ENCODE results near the gene H2BK1.

The H2BK1 gene

DNA sequence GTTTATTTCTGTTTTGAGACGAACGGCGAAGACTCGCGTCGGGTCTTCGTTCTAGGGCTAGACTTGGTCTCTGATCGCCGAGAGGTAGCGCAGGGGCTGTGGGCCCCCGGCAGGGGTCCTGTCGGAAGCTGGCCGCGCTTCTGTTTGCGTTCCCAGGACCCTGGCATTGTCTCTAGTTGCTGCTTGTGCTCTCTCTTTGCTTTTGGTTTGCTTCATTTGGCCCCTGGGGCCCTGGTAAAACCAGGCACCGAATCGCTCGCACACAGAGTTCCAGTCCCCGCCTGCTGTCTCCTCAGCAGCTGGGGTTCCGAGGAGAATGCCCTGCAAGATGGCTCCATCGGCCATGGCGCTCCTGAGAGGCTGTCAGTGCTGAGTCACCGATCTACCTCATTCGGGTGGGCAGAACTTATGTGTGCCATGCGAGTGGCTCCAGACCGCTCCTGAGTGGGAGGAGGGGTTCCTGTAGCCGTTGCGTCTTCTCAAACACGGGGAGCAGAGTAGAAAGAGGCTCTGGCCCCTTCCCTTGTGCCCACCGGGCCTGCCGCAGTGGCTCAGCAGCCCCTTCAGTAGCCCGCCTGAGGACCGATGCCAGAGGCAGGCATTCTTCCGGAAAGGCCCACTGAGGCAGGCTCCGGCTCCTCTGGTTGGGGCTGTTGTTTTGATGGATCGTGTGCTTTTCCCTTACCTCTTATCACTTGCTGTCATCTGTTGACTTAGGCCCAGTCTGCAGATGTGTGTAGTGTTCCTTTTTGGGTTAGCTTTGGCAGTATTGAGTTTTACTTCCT is 22.8 kb upstream of the H2BK1 start:
- FAIRE-seq: no peak

DNA sequence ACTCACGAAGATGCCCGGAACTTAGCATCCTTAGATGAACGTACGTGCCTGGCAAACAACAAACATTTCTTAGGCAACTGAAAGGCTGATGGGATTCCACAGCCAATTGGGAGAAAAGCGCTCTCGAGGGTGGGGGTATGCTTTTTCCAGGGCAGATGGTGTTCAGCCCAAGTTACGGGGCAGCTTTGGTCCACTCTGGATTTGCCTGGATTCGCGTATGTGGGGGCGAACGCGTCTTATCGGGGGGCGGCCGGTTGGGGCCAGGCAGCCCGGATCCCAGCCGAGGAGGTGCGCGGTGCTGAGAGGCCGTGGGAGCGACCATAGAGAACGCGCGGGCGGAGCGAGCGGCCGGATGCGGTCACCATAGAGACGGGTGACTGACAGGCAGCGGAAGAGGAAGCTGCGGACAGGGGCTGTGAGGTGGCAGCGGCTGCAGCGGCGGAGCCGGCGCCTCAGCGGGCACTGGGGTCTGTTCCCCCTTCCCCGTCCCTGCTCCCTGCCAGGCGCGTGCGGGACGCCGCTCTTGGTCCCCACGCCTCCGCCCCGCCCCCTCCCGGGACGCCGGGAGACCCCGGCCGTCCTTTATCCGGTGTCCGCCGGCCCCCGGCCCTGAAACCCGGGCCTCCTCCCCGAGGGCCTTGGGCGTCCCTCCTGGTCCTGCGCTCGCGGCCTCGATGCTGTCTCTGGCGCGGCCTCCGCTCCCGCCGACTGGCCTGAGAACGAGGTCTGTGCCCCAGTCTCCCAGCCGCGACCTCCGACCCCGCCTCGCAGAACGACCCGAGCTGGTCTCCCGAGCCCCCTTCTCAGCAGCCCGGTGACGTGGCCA is 22.0 kb upstream of the H2BK1 start, which contains the start of gene CHPF2:
CHPF2 (plus strand) TSS at position 393 of the 826 bp plus-strand sequence. CDS start 1,529 bp downstream, outside the sequence.
- DNase-seq (ENCODE audit: low spot score): peak; percentile 72
- no peak for FAIRE-seq

More for the DNA sequence above, 22.8 kb upstream of the H2BK1 start:
- no peak for DNase-seq (ENCODE audit: low spot score)

DNA sequence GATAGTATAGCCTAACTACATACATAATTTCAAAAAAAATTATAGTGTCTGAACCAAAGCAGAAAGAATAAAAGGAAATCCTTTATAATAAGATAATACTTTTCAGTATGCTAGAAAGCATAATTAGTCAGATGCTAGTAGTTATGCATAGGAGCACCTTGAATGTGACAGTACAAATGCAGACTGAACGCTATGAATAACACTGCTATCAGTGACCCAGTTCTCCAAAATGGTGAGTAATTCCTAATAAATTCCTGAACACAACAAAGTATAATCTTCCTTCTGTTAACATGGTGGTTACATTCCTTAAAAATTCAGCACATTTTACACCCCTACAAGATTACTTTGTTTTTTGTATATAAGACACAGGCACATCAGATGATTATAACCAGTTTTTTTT is 20.8 kb upstream of the H2BK1 start:
- DNase-seq (ENCODE audit: low spot score) (no peak), FAIRE-seq (no peak)

DNA sequence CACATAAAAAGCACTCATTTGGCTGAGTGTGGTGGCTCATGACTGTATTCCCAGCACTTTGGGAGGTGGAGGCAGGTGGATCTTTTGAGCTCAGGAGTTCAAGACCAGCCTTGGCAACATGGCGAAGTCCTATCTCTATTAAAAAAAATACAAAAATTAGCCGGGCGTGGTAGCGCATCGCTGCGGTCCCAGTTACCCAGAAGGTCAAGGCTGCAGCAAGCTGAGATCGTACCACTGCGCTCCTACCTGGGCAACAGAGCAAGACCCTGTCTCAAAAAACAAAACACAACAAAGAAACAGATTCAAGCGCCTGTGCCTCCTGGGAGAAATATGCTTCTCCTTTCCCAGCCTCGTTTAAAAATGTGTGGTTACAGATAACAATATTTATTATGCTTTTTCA is 19.0 kb upstream of the H2BK1 start:
- DNase-seq (ENCODE audit: low spot score) (no peak), FAIRE-seq (no peak)

DNA sequence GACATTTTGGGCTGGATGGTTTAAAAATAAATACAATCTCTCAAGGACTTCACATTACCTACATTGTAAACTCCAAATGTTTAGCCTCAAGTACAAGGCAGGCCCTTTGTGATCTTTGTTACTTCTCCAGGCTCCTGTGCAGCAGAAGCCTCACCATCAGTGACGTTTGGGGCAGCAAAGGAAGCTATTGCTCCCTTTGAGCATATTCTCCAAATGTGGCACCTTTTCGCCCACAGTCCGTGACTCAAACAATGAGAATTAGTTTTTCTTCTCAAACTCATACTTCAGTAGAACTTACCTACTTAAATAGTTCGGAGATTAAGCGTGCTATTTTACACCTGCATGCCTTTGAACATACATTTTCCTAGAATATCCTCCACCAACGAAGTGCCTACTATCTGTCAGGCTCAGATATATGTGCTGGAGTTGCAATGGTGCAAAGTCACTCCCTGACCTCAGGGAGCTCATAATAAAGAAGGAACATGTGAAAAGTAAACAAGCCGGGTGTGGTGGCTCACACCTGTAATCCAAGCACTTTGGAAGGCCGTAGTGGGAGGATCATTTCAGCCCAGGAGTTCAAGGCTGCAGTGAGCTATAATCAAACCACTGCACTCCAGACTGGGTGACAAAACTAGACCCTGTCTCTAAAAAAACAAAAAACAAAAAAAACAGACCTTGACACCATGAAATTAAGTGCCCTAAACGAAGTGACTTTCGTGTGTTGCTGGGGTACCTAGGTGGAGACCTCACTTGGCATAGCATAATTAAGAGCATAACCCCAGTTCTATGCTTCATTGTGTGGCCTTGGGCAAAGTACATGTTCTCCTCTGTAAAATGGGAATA is 18.0 kb upstream of the H2BK1 start:
- FAIRE-seq (no peak), DNase-seq (ENCODE audit: low spot score) (no peak)

DNA sequence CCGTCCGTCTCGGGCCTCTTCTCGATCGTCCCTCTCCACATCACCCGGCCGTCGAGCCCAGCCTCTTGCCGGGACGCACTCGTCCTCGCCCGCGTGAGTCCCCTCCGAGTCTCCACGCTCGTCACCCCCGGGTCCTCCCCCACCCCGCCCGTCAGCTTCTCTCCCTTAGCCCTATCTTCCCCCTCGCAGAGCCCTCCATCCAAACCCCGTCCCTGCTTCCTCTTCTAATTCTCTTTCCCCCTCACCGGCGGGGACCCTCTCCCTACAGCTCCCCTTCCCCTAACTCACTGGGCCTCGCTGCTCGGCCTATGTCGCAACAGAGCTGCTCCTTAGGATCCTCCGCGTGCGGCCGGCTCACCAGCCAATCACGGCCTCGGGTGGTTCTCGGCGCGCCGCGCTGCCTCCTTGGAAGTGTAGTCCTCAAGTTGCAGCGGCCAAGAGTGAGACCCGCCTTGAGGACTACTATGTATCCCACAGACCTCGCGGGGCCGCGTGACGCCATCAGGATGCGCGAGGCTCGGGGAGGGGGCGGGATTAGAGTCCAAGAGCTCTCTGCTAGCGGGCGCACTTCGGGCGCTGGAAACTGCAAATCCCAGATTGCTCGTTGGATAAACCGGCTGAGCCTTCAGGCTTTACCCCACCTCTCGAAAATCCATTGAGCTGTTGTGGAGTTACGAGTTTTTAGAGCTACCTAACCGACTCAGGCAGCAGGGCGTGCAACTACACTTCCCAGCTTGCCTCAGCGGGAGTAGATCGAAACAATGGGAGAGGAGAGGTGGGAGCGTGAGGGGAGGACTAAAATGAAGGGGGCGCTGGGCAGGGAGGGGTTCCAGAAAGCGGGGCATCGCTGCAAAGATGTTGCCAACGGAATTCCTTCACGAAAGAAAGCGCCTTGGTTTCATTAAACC is 16.8 kb upstream of the H2BK1 start, which contains the start of gene ABCF2:
ABCF2 (minus strand) TSS at position 331 of the 908 bp plus-strand sequence. CDS start 747 bp downstream, outside the sequence.
- FAIRE-seq (no peak), DNase-seq (ENCODE audit: low spot score) (peak; percentile 85)

DNA sequence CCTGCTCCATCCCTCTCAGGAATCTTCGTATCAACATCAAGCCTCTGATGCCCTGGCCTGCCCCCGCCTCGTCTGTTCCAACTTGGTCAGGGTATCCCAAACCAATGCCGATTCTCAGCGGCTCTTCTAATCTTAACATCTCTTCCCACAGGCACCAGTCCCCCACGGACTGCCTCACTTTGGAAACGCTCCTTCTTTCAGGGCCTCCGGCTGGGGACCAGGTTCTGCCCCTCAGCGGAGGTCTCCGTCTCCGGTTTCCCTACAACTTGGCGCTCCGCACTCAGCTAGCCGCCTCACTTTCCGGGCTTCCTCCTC is 16.2 kb upstream of the H2BK1 start:
- no peak for FAIRE-seq
- no peak for DNase-seq (ENCODE audit: low spot score)

DNA sequence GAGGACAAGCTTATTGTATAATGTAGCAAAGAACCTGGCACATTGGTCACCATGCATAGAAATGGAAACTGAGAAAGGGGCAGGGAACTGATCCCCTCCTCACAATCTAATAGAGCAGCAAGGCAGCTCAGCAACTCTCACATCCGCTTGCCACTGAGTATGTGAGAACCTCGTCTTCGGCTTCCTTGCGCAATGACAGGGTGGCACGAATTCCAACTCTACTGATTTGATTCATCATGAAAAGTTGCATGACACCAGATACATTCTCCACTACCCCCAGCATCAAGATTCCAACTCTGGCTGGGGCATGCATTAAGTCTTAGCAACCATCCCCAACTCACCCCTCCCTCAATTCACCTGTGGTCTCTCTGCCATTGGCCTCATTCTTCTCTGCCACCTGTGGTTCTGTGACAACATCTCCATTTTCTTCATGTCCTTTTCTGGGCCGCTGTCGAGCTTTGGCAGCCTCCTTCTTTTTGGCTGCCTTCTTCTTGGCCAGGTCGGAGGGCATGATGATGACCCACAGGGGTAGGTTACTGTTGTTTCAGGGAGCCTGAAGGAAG is 15.7 kb upstream of the H2BK1 start:
- DNase-seq (ENCODE audit: low spot score) (no peak), FAIRE-seq (no peak)

DNA sequence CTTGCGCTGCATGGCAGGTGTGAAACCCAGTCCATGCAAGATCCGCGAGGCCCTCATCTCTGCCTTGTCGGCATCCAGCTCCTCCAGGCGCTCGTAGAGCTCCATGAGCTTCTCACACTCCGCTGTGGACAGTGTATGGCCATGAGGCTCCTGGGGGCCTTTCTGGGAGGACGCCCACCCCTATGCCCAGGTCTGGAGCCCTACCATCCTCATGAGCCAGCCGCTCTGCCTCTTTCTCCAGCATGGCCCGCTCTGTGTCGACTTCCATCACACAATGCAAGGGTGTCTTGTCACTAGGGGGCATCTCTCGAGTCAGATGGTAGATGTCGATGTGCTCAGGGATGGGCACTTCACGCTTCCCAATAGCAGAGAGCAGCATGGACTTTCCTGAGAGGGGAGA is 13.4 kb upstream of the H2BK1 start:
- no peak for DNase-seq (ENCODE audit: low spot score)
- FAIRE-seq: no peak

DNA sequence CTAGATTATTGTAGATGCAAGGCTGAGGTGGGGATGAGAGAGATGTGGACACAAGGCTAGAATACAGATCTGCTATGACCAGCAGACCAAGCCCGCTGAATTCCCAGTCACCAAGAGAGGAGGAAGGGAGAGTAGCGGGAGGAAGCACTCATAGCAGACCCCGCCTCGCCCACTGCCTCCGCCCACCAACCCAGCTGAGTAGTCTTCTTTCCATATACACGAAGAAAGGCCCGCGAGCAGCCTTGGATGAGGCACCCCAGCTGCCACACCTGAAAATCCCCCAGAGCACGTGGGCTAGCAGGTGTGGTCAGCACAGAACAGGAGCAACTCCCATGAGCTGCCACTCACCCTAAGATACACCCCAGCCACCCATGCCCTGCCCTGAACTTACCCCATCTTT is 7.9 kb upstream of the H2BK1 start:
- no peak for DNase-seq (ENCODE audit: low spot score)
- FAIRE-seq: no peak

DNA sequence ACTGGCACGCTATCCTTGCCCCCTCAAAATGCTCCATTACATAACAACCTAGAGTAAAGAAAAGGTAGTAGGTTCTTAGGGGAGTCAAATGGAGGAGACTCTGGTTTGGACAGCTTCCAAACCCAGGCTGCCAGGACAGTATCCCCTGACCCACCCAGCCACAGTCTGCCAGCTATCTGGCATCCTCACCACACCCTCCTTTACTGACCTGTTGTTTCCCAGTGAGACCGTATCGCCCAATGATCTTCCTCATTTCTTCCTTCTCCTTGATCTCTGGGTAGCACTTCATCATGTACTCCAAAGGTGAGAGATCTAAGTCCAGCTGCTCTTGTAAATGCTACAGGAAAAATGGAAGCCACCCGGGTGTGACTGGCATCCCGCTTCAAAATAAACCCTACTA is 5.1 kb upstream of the H2BK1 start:
- DNase-seq (ENCODE audit: low spot score) (no peak), FAIRE-seq (no peak)

DNA sequence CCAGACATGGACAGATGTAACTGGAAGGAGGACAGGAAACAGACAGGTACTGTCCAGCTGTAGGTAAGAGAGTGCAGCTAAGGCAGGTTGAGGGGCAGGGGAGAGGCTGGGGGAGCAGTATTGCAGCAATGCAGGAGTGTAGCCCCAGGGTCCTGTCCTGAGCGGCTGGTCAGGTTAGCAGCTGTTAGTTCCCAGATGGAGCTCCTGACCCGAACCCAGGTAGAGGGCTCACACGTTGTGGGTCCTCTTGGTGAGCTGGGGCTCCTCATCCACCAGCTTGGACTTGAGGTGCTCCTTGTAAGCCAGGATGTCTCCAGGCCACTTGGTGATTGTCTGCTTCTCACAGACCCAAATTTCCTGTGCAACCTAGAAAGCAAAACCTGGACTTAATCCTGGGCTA is 3.5 kb upstream of the H2BK1 start:
- FAIRE-seq (no peak), DNase-seq (ENCODE audit: low spot score) (no peak)

DNA sequence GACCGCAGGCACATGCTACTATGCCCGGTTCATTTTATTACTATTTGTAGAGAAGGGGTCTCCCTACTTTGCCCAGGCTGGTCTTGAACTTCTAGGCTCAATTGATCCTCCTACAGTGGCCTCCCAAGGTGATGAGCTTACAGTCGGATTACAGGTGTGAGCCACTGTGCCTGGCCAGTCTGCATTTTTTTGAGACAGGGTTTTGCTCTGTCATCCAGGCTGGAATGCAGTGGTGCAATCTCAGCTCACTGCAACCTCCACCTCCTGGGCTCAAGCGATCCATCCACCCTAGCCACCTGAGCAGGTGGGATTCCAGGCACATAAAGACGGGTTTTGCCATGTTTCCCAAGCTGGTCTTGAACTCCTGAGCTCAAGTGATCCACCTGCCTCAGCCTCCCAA is 2.3 kb upstream of the H2BK1 start:
- no peak for FAIRE-seq
- no peak for DNase-seq (ENCODE audit: low spot score)

DNA sequence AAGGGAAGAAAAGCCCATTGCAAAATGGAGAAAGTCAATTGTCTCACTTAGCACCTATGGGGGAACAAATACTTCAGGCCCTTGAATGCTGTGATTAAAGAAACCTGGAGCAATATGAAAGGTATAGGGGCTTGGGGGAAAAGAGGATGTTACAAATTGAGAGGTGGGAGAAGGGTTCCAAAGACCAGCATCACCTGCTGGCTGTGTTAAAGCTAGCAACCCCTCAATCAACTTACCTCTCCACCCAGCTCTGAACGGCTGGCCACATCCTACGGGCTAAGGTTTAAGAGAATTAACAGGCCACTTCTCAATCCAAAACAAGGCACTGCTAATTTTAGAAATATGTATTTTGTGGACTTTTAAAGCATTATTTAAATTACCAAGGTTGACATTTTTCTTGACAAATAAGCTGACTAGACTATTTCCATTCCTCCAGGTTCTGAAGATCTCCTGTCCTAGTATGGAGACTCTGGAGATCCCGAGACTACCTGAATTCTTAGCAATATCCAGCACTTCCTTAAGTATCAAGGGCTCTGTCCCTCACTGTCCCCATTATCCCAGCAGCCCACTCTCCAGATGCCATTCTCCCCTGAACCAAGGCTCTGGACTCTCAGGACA is 976 bp upstream of the H2BK1 start:
- FAIRE-seq (no peak), DNase-seq (ENCODE audit: low spot score) (no peak)

DNA sequence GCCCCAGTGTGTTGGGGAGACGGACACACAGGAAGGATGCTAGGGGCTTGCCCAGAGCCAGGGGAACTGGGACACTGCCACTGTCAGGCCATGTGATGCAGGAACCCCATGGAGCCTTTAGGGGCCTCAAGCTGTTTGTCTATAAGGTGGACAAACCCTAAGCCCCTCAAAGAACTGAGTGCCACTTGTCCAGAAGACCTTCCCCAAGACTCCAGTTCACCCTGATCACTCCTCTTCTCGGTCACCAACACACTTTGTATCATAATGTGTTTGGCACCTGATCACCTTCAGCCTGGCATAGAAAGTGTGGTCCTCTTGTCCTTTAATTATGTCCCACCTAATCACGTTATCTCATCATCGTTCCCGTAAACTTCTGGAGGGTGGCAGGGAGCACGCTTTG is 700 bp downstream of the H2BK1 start:
- DNase-seq (ENCODE audit: low spot score) (no peak), FAIRE-seq (no peak)

DNA sequence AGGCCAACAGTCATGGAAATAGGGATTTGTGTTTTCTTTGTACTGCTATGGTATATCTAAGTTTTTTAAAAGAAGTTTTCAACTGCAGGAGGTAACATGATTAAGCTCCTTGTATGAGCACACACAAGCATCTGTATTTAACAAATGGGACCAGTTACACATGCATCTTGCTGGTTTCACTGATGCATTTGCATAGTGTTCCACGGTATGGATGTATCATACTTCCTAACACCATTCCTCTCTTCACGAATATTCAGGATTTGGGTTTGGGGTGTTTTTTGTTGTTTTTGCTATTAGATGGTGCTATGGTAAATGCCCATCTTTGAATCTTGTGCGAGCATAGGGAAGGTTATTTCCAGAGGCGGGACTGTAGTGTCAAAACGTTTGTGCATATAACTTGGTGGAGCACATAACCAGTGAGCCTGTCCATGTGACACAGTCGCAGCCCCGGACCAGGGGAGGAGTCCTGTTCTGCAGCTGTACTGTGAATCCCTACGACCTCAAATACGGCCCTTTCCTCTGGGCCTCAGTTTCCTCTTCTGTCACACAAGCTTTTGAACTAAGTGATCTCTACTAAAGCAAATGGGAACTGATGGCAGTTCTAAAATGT is 1.9 kb downstream of the H2BK1 start:
- no peak for DNase-seq (ENCODE audit: low spot score)
- no peak for FAIRE-seq

DNA sequence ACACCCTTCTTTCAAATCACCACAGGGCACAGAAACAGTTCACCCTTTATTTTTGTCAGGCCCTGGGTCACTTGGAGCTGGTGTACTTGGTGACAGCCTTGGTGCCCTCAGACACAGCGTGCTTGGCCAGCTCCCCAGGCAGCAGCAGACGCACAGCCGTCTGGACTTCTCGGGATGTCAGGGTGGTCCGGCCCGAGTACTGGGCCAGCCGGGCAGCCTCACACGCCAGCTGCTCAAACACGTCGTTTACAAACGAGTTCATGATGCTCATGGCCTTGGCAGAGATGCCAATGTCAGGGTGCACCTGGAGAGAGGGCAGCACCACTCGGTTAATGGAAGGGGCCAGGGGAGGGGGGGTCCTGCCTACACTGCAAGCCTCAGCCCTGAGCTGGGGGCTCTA is 2.5 kb downstream of the H2BK1 start:
- no peak for FAIRE-seq

DNA sequence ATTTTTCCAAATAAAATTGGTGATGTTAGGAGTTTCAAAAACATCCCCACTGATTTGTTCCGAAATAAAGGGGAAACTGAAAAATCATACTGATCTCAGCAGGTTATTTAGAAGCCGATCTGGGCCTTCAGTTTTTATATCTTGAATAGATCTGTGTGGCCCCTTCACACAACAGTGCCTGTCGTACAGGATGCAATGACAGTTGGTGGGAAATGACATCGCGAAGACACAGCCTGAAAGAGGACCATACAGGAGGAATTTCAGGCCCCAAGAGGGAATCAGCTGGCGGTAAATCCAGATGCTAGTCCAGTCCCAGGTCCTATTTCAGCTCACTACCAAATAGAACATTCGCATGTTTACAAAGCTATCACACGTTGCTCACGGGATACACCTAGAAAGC is 3.0 kb downstream of the H2BK1 start:
- FAIRE-seq (no peak), DNase-seq (ENCODE audit: low spot score) (no peak)

More for the DNA sequence above, 2.5 kb downstream of the H2BK1 start:
- DNase-seq (ENCODE audit: low spot score): no peak

DNA sequence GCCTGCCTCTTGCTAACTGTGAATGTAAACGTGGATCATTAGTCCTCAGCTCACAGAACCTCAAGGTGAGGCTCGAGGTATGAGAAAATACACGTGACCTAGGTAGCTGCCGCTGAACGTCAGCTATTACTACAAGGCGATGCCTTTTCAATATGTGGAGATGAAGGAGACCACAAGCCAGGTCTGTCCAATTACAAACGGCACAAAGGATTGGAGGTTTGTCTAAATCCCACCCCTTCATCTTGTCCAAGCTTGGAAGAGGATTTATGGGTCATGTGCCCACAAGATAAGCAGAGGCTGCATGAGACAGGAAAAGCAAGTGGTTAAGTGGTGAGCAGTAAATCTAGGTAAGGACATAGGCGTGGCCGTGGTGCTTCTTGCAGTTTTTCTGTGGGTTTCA is 3.4 kb downstream of the H2BK1 start:
- FAIRE-seq (no peak), DNase-seq (ENCODE audit: low spot score) (no peak)

DNA sequence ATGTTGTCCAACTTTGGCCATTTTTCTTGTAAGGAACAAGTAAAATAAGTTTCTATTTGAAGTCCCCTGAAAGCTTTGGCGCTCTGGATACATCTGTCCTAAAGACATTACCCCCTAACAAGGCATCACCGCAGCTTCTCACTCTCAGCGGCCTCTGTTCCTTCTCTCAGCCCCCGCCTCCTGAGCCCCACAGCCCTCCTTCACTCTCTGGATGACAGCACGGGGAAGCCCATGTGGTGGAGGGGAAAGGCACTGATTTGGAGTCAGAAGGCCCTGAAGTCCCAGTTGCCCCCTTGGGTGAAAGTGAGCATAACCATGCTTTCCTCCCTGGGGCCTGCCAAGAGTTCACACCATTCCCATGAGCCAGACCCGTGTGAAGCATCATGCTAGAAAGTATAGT is 4.6 kb downstream of the H2BK1 start:
- no peak for DNase-seq (ENCODE audit: low spot score)
- no peak for FAIRE-seq

Data from urothelium cell line (cell line).